ENCODE results near the gene NIPBL. TPM values are rescaled to one million over a fixed set of nuclear protein-coding genes. Genes with fewer than 3 reads are reported as not detected.
A peak's percentile ranks its signal among the peaks of the same experiment; 100 is the strongest.

NIPBL gene
- total RNA-seq, 1 experiment from 2014 or later = 45.1 TPM

DNA sequence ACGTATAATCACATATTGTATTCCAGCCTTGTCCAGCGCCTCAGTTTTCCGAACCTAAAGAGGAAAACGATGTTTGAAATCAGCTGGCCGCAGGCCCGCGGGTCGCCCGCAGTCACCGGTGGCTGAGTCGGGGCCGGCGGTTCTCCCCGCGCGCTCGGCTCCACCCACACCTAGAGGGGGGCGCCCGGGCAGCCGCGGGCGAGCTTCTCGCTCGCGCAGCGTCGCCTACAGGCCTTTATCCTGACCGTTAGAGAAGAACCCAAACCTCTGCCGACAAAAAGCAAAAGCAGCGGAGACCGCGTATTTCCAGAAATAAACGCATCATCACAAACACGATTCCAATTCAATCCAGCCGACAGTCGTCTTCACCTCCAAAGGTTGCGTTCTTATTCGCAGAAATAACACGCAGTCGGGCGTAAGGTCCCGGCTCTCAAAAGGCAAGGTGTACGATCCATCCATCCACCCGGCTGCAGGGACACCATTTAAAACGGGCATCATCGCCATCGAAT is 725 bp upstream of the NIPBL start:
- peak overlapping the region; percentile 87 for H3K4me2 ChIP-seq (ENCODE audit: low read length)
- RAD21 ChIA-PET (ENCODE audit: low non-redundant PET in 1 of 2, low total read pairs in 2 of 2, uncharacterized antibody in 2 of 2, unreplicated experiment in 2 of 2) = no interaction called here
- TF ChIP-seq SP1 (IDR thresholded peaks at IDR 0.05; ENCODE audit: low read depth) = no peak
- TF ChIP-seq ZFX (IDR thresholded peaks at IDR 0.05) = no peak
- no peak for TF ChIP-seq SRF (IDR thresholded peaks at IDR 0.05; ENCODE audit: low read depth)
- TF ChIP-seq SIN3A (IDR thresholded peaks at IDR 0.05; ENCODE audit: low read depth) = no peak
- TF ChIP-seq TCF7L2 (IDR thresholded peaks at IDR 0.05; ENCODE audit: borderline replicate concordance, extremely low read depth, insufficient read depth, insufficient read length) = no peak
- TF ChIP-seq ELF1 (IDR thresholded peaks at IDR 0.05; ENCODE audit: borderline replicate concordance, low read depth) = no peak
- TF ChIP-seq MAX (IDR thresholded peaks at IDR 0.05) = no peak; the same call in 1 of the 2 replicates
- TF ChIP-seq ZNF274 (IDR thresholded peaks at IDR 0.05; ENCODE audit: low read depth, low read length) = no peak
- TF ChIP-seq EZH2 (IDR thresholded peaks at IDR 0.05) = no peak
- no peak for TF ChIP-seq ZBTB33 (IDR thresholded peaks at IDR 0.05; ENCODE audit: extremely low read depth, insufficient replicate concordance, low read length)
- TF ChIP-seq EZH2phosphoT487 (IDR thresholded peaks at IDR 0.05; ENCODE audit: borderline replicate concordance) = no peak
- TF ChIP-seq REST (IDR thresholded peaks at IDR 0.05; ENCODE audit: low read depth) = no peak
- 0 out of 2 replicates have a peak, but pooled peaks have one; percentile 34 for TF ChIP-seq EGR1 (IDR thresholded peaks at IDR 0.05; ENCODE audit: low read depth)
- TF ChIP-seq JUND (IDR thresholded peaks at IDR 0.05) = no peak
- TF ChIP-seq YY1 (IDR thresholded peaks at IDR 0.05; ENCODE audit: extremely low read depth, insufficient replicate concordance, low read depth, low read length) = no peak
- peak; percentile 49; the same call in 1 of the 2 replicates for TF ChIP-seq RAD21 (IDR thresholded peaks at IDR 0.05; ENCODE audit: low read depth)
- TF ChIP-seq POLR2AphosphoS5 (IDR thresholded peaks at IDR 0.05; ENCODE audit: low read depth, low read length) = peak; percentile 33; the same call in 1 of the 2 replicates
- TF ChIP-seq ATF3 (IDR thresholded peaks at IDR 0.05) = no peak
- TF ChIP-seq CBX3 (IDR thresholded peaks at IDR 0.05; ENCODE audit: low read depth) = 0 out of 2 replicates have a peak, but pooled peaks have one; percentile 8
- TF ChIP-seq POLR2A (IDR thresholded peaks at IDR 0.05; ENCODE audit: borderline replicate concordance, extremely low read depth, insufficient read depth, insufficient read length) = peak; percentile 22

More for the DNA sequence above, 725 bp upstream of the NIPBL start:
- POLR2A ChIA-PET = no interaction called here
- Histone ChIP-seq H4K20me1 (ENCODE audit: insufficient read depth) (peaks cover 9% of the 10 kb centered on the region; the same call in 1 of the 2 replicates), H3K79me2 (ENCODE audit: insufficient read depth, low read length) (peaks cover 86% of the 10 kb centered on the region), H3K9me2 (ENCODE audit: insufficient read depth) (no peaks in the 10 kb centered on the region), H3K27me3 (ENCODE audit: insufficient read depth, low read length) (no peaks in the 10 kb centered on the region), H3K36me3 (ENCODE audit: control insufficient read depth in 1 of 2, insufficient read depth in 2 of 2, low read length in 2 of 2) (no peaks in the 10 kb centered on the region), H3K4me3 (replicated peaks in 1 of 2; ENCODE audit: low read depth in 1 of 2, low read length in 2 of 2) (peak overlapping the region; percentile 80 to 91), H3K27ac (ENCODE audit: low read depth, low read length) (peak overlapping the region; percentile 97), H3K4me1 (ENCODE audit: control insufficient read depth in 1 of 2, insufficient read depth in 2 of 2, low read length in 2 of 2) (peaks cover 15 to 23% of the 10 kb centered on the region in 2 experiments; a peak in 3 of 4 replicates), H2AFZ (ENCODE audit: low read depth, low read length, poor library complexity, severe bottlenecking) (peak overlapping the region; percentile 62), H3K9me3 (ENCODE audit: control insufficient read depth in 1 of 2, insufficient read depth in 1 of 2, low read depth in 1 of 2, low read length in 2 of 2) (no peaks in the 10 kb centered on the region), H3K9ac (ENCODE audit: low read length) (peak overlapping the region; percentile 89)
- ATAC-seq (peak; percentile 74), DNase-seq (ENCODE audit: low read depth, low spot score) (peak; percentile 51)
- BruUV-seq (replicated peaks) = no TSS peak
- intact Hi-C loops (cut with micrococcal nuclease) = loop anchor here (2.0 to 10.0 kb wide), 3 partner anchors 66 to 131 kb away; no protein-coding TSS in a partner anchor
- CTCF ChIA-PET = interaction anchor here (0.9 to 2.1 kb wide), 4 partner anchors 9 to 150 kb away, joined by 4 to 7 read pairs (median 6); no protein-coding TSS in a partner anchor
